ENCODE data around the gene PCBD2. TPM values are rescaled to one million over a fixed set of nuclear protein-coding genes. Genes with fewer than 3 reads are reported as not detected.
"Not testable (repeated sequence)": the region's sequence is repeated elsewhere in the genome, so short reads cannot be mapped to it uniquely, and the experiment has no call there.

Gene PCBD2
- polyA plus RNA-seq, 3 donors: 9.0 to 12.6 (median 9.0) TPM

- no peak overlapping the region for H3K4me2 ChIP-seq (replicated peaks; ENCODE audit: extremely low read depth, low read length, poor library complexity, severe bottlenecking)
- no peak for DNase-seq
- intact Hi-C loops (cut with micrococcal nuclease): no loop called here
Observed at GRCh38 chr5:134997015-134997414, 92.1 kb downstream of the PCBD2 start.

DNA sequence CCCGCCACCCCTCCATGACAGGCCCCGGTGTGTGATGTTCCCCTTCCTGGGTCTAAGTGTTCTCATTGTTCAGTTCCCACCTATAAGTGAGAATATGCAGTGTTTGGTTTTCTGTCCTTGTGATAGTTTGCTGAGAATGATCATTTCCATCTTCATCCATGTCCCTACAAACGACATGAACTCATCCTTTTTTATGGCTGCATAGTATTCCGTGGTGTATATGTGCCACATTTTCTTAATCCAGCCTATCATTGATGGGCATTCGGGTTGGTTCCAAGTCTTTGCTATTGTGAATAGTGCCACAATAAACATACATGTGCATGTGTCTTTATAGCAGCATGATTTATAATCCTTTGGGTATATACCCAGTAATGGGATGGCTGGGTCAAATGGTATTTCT, 93.1 kb downstream of the PCBD2 start:
- H3K79me2 ChIP-seq (ENCODE audit: insufficient read depth, low read length); H3K27me3 ChIP-seq (ENCODE audit: control insufficient read depth in 2 of 2, insufficient read depth in 2 of 2, low read length in 2 of 2); H3K4me2 ChIP-seq (replicated peaks; ENCODE audit: extremely low read depth, low read length, poor library complexity, severe bottlenecking); H3K9ac ChIP-seq (ENCODE audit: insufficient read depth, low read length, poor library complexity, severe bottlenecking); H3K27me3 Mint-ChIP-seq (ENCODE audit: low read depth in 3 of 3); H3K4me1 ChIP-seq (ENCODE audit: control insufficient read depth in 1 of 2, insufficient read depth in 2 of 2, low read length in 2 of 2); H3K36me3 Mint-ChIP-seq; H3K9me3 ChIP-seq (replicated peaks in 1 of 2; ENCODE audit: control insufficient read depth in 1 of 2, insufficient read depth in 1 of 2, low read length in 2 of 2); H2AFZ ChIP-seq (ENCODE audit: insufficient read depth, low read depth, low read length, poor library complexity, severe bottlenecking); H3K4me3 ChIP-seq (replicated peaks in 1 of 3; ENCODE audit: low read depth in 2 of 3, low read length in 3 of 3); intact Hi-C loops (cut with micrococcal nuclease); H3K36me3 ChIP-seq (replicated peaks in 1 of 2; ENCODE audit: control insufficient read depth in 1 of 2, insufficient read depth in 2 of 2, low read length in 2 of 2); H3K27ac Mint-ChIP-seq; DNase-seq; H4K20me1 ChIP-seq (ENCODE audit: insufficient read depth, low read length); H3K27ac ChIP-seq (ENCODE audit: low read depth in 1 of 2, low read length in 2 of 2); H3K4me1 Mint-ChIP-seq; H3K4me3 Mint-ChIP-seq; H3K9me3 Mint-ChIP-seq: not testable (repeated sequence)
- WGBS (ENCODE audit: insufficient coverage): no CpG with 5 or more reads among the region's 5 CpGs

More at GRCh38 chr5:134997015-134997414, 92.1 kb downstream of the PCBD2 start:
- WGBS (ENCODE audit: insufficient coverage): 91% methylated on average over 6 of the region's 11 CpGs
- Mint-ChIP-seq H3K4me3 (no peak overlapping the region), H3K27ac (no peak overlapping the region), H3K36me3 (no peaks in the 10 kb centered on the region), H3K9me3 (peaks cover 0 to 5% (median 2%) of the 10 kb centered on the region in 7 donors), H3K4me1 (peaks cover 7% of the 10 kb centered on the region), H3K27me3 (ENCODE audit: low read depth in 3 of 3) (peaks cover 0 to 2% (median 1%) of the 10 kb centered on the region in 3 donors)
- no peaks in the 10 kb centered on the region for H3K36me3 ChIP-seq (replicated peaks in 1 of 2; ENCODE audit: control insufficient read depth in 1 of 2, insufficient read depth in 2 of 2, low read length in 2 of 2)
- TF ChIP-seq, protein P1, sequence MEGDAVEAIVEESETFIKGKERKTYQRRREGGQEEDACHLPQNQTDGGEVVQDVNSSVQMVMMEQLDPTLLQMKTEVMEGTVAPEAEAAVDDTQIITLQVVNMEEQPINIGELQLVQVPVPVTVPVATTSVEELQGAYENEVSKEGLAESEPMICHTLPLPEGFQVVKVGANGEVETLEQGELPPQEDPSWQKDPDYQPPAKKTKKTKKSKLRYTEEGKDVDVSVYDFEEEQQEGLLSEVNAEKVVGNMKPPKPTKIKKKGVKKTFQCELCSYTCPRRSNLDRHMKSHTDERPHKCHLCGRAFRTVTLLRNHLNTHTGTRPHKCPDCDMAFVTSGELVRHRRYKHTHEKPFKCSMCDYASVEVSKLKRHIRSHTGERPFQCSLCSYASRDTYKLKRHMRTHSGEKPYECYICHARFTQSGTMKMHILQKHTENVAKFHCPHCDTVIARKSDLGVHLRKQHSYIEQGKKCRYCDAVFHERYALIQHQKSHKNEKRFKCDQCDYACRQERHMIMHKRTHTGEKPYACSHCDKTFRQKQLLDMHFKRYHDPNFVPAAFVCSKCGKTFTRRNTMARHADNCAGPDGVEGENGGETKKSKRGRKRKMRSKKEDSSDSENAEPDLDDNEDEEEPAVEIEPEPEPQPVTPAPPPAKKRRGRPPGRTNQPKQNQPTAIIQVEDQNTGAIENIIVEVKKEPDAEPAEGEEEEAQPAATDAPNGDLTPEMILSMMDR (IDR thresholded peaks at IDR 0.05): no peak
- H3K4me1 ChIP-seq (ENCODE audit: control insufficient read depth in 1 of 2, insufficient read depth in 2 of 2, low read length in 2 of 2): no peaks in the 10 kb centered on the region
- no peak overlapping the region for H3K27ac ChIP-seq (ENCODE audit: low read depth in 1 of 2, low read length in 2 of 2)
- H4K20me1 ChIP-seq (ENCODE audit: insufficient read depth, low read length): no peaks in the 10 kb centered on the region
- no peaks in the 10 kb centered on the region for H3K79me2 ChIP-seq (ENCODE audit: insufficient read depth, low read length)
- no peak overlapping the region for H3K4me3 ChIP-seq (replicated peaks in 1 of 3; ENCODE audit: low read depth in 2 of 3, low read length in 3 of 3)
- H3K27me3 ChIP-seq (ENCODE audit: control insufficient read depth in 2 of 2, insufficient read depth in 2 of 2, low read length in 2 of 2): no peaks in the 10 kb centered on the region
- H3K9me3 ChIP-seq (replicated peaks in 1 of 2; ENCODE audit: control insufficient read depth in 1 of 2, insufficient read depth in 1 of 2, low read length in 2 of 2): no peaks in the 10 kb centered on the region
- H3K9ac ChIP-seq (ENCODE audit: insufficient read depth, low read length, poor library complexity, severe bottlenecking): no peak overlapping the region
- no peak overlapping the region for H2AFZ ChIP-seq (ENCODE audit: insufficient read depth, low read depth, low read length, poor library complexity, severe bottlenecking)

All from CD14-positive monocyte (primary cell).